Stimulated activated naive CD4-positive, alpha-beta T cell (primary cell): ENCODE results near the gene SLC25A2.

Experiments used
- DNase-seq, 6 experiments: peaks; one replicate each; lab custom pipeline; 2025; lab: John Stamatoyannopoulos, UW

Gene SLC25A2

GRCh38 chr5:141313711-141314110, 9.9 kb upstream of the SLC25A2 start:
- no peak for DNase-seq

GRCh38 chr5:141306630-141307029, 2.8 kb upstream of the SLC25A2 start:
- no peak for DNase-seq

- no peak for DNase-seq
Observed at GRCh38 chr5:141298376-141298775, 5.5 kb downstream of the SLC25A2 start.

GRCh38 chr5:141272906-141273305, 30.9 kb downstream of the SLC25A2 start:
- DNase-seq = no peak

GRCh38 chr5:141269195-141269594, 34.7 kb downstream of the SLC25A2 start:
- DNase-seq = no peak

- DNase-seq = no peak
Observed at GRCh38 chr5:141261238-141261546, 42.7 kb downstream of the SLC25A2 start.

GRCh38 chr5:141260458-141261237, 43.2 kb downstream of the SLC25A2 start:
- DNase-seq = no peak

GRCh38 chr5:141258948-141259347, 44.9 kb downstream of the SLC25A2 start:
- DNase-seq = no peak

GRCh38 chr5:141258464-141258863, 45.4 kb downstream of the SLC25A2 start:
- DNase-seq = no peak
